ENCODE measurements around the gene ACKR2. TPM values are rescaled to one million over a fixed set of nuclear protein-coding genes. Genes with fewer than 3 reads are reported as not detected.

Gene ACKR2
- polyA plus RNA-seq, 1 donor (not counting 4 experiments of a cell fraction or from before 2014, with no cell fraction given): 0.22 TPM

GRCh38 chr3:42850263-42850662 is 41.0 kb downstream of the ACKR2 start:
- no peaks in the 10 kb centered on the region for H3K36me3 ChIP-seq (ENCODE audit: control insufficient read depth in 2 of 2, extremely low read depth in 1 of 2, insufficient read depth in 2 of 2, low read length in 2 of 2)
- H3K4me3 ChIP-seq (ENCODE audit: control insufficient read depth in 2 of 3, extremely low read depth in 1 of 3, insufficient read depth in 2 of 3, low read depth in 1 of 3, low read length in 3 of 3): no peak overlapping the region
- H3K9ac ChIP-seq (ENCODE audit: control insufficient read depth, extremely low read depth, insufficient read depth, low read length): no peak overlapping the region
- peaks cover 3% of the 10 kb centered on the region for H3K27me3 ChIP-seq (ENCODE audit: control insufficient read depth, extremely low read depth, insufficient read depth, low read length)
- H3K27ac ChIP-seq (ENCODE audit: control insufficient read depth, insufficient read depth, low read length): no peak overlapping the region
- dilution Hi-C loops (cut with MboI; ENCODE audit: extremely low pct_ligation_motif_present, low sequenced_read_pairs): no loop called here
- H3K79me2 ChIP-seq (ENCODE audit: control insufficient read depth, insufficient read depth, low read length): no peaks in the 10 kb centered on the region
- no peak for FAIRE-seq
- H3K4me2 ChIP-seq (ENCODE audit: control insufficient read depth, extremely low read depth, insufficient read depth, low read depth, low read length): no peak overlapping the region
- DNase-seq (ENCODE audit: low read depth, low spot score): no peak
- no peaks in the 10 kb centered on the region for H3K9me1 ChIP-seq (ENCODE audit: control insufficient read depth, extremely low read depth, insufficient read depth, low read length)
- no peak overlapping the region for H2AFZ ChIP-seq (ENCODE audit: control insufficient read depth, low read length)
- no peak for TF ChIP-seq EZH2 (IDR thresholded peaks at IDR 0.05; ENCODE audit: low read length)
- no peak for TF ChIP-seq CTCF (optimal IDR thresholded peaks at IDR 0.05 in 1 of 3, IDR thresholded peaks at IDR 0.05 in 1 of 3, conservative IDR thresholded peaks at IDR 0.05 in 1 of 3; ENCODE audit: extremely low read depth in 1 of 3, insufficient read depth in 2 of 3, low read length in 3 of 3)
- H3K4me1 ChIP-seq (ENCODE audit: control insufficient read depth, extremely low read depth, insufficient read depth, low read length): no peaks in the 10 kb centered on the region
- no peaks in the 10 kb centered on the region for H4K20me1 ChIP-seq (ENCODE audit: control insufficient read depth, extremely low read depth, insufficient read depth, low read length)
- no peaks in the 10 kb centered on the region for H3K9me3 ChIP-seq (ENCODE audit: control insufficient read depth, low read depth, low read length)

GRCh38 chr3:42851228-42851834 is 42.1 kb downstream of the ACKR2 start:
- FAIRE-seq (no peak), DNase-seq (ENCODE audit: low read depth, low spot score) (no peak)
- H2AFZ ChIP-seq (ENCODE audit: control insufficient read depth, low read length): no peak overlapping the region
- TF ChIP-seq EZH2 (IDR thresholded peaks at IDR 0.05; ENCODE audit: low read length) (no peak), CTCF (optimal IDR thresholded peaks at IDR 0.05 in 1 of 3, IDR thresholded peaks at IDR 0.05 in 1 of 3, conservative IDR thresholded peaks at IDR 0.05 in 1 of 3; ENCODE audit: extremely low read depth in 1 of 3, insufficient read depth in 2 of 3, low read length in 3 of 3) (no peak)
- no peak overlapping the region for H3K4me3 ChIP-seq (ENCODE audit: control insufficient read depth in 2 of 3, extremely low read depth in 1 of 3, insufficient read depth in 2 of 3, low read depth in 1 of 3, low read length in 3 of 3)
- no peak overlapping the region for H3K27ac ChIP-seq (ENCODE audit: control insufficient read depth, insufficient read depth, low read length)
- no peaks in the 10 kb centered on the region for H3K36me3 ChIP-seq (ENCODE audit: control insufficient read depth in 2 of 2, extremely low read depth in 1 of 2, insufficient read depth in 2 of 2, low read length in 2 of 2)
- no peaks in the 10 kb centered on the region for H3K4me1 ChIP-seq (ENCODE audit: control insufficient read depth, extremely low read depth, insufficient read depth, low read length)
- dilution Hi-C loops (cut with MboI; ENCODE audit: extremely low pct_ligation_motif_present, low sequenced_read_pairs): no loop called here
- H3K27me3 ChIP-seq (ENCODE audit: control insufficient read depth, extremely low read depth, insufficient read depth, low read length): no peaks in the 10 kb centered on the region
- no peaks in the 10 kb centered on the region for H4K20me1 ChIP-seq (ENCODE audit: control insufficient read depth, extremely low read depth, insufficient read depth, low read length)
- H3K9ac ChIP-seq (ENCODE audit: control insufficient read depth, extremely low read depth, insufficient read depth, low read length): no peak overlapping the region
- no peak overlapping the region for H3K4me2 ChIP-seq (ENCODE audit: control insufficient read depth, extremely low read depth, insufficient read depth, low read depth, low read length)
- no peaks in the 10 kb centered on the region for H3K79me2 ChIP-seq (ENCODE audit: control insufficient read depth, insufficient read depth, low read length)
- no peaks in the 10 kb centered on the region for H3K9me3 ChIP-seq (ENCODE audit: control insufficient read depth, low read depth, low read length)
- no peaks in the 10 kb centered on the region for H3K9me1 ChIP-seq (ENCODE audit: control insufficient read depth, extremely low read depth, insufficient read depth, low read length)

Measured in keratinocyte (primary cell).